M059J (cell line): ENCODE measurements around the gene SMG7. TPM values are rescaled to one million over a fixed set of nuclear protein-coding genes. Genes with fewer than 3 reads are reported as not detected.

ENCODE experiments used
- DNase-seq: peaks from one replicate; pipeline ENCODE4 v3.0.0-alpha.2; 2012; ENCODE audit warnings: low read depth
- total RNA-seq: library from RNA; depleted of rRNA; stranded (reverse); fragments of >200 nt; shearing (Covaris generic); gene quantifications from 2 replicates; pipeline ENCODE4 v1.2.3, GENCODE V29; 2014

Gene SMG7
- total RNA-seq, 1 experiment from 2014 or later, result 65.6 TPM

DNA sequence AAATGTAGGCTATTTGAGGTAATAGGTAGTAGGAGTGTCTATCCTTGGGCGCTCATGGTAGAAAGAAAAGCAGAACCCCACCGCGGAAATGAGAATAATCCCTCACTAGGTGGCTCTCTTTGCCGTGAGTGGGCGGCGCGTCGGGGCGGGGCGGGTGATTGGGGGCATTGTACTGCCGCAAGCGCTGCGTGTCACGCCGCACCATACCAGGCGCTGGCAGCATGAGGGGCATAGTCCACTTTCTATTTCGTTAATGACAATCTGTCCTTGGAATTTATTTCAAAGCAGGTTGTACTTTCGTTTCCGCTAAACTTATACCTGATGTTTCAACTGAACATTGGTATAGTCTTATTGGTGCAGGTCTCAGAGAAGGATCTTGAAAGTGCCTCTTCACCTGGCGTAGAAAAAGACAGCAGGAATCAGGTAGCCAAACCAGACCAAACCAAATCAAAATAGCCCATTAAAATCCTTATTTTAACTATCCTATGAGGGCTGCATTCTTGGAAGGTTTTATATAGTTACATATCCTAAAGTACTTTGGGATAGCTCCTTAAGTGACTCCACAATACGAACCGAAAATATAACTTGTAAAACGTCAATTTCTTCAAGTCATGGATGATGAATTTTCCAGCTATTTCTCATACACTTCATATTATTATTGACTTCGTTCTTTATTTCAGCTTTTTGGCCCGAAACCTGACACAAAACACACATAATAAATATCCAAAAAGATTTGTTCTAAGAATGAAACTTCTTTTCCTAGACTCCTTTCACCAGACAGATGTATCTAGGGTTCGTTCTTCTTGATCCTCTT, 1.9 kb upstream of the SMG7 start:
- DNase-seq, result peak; percentile 84

DNA sequence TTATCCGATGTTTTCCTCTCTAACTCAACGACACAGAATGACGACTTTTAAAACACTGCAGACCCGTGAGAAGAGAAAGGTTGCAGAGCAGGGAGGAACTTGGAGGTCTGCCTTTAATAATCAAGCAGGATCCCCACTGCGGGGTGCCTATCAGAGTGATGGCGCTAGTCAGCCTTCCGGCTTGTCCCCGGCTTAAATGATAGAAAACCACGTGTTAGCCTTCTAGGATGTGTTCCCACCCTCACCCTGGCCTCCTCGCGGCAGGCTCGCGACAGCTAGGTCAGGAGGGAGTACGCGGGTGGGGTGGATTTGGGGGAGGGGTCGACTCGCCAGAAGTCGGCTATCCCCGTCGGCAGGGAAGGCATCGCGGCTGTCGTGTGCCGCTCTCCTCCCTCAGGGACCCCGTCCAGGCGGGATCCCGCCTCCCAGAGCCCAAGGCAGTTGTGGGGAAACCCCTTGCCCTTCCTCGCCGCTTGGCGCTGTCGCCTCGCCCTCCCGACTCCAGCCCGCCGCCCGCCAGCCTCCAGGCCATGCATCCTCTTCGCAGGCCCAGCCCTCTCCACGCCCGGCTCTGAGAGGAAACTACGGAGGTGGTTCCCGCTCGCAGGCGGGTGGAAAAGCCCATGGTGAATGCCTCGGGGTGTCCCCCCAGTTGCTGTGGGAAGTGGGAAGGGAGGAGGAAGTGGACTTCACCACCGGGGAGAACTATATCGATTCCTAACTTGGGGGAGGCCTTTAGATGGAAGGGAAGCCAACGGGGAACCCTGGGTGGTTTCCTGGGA, 1.1 kb upstream of the SMG7 start:
- DNase-seq, result peak; percentile 85

DNA sequence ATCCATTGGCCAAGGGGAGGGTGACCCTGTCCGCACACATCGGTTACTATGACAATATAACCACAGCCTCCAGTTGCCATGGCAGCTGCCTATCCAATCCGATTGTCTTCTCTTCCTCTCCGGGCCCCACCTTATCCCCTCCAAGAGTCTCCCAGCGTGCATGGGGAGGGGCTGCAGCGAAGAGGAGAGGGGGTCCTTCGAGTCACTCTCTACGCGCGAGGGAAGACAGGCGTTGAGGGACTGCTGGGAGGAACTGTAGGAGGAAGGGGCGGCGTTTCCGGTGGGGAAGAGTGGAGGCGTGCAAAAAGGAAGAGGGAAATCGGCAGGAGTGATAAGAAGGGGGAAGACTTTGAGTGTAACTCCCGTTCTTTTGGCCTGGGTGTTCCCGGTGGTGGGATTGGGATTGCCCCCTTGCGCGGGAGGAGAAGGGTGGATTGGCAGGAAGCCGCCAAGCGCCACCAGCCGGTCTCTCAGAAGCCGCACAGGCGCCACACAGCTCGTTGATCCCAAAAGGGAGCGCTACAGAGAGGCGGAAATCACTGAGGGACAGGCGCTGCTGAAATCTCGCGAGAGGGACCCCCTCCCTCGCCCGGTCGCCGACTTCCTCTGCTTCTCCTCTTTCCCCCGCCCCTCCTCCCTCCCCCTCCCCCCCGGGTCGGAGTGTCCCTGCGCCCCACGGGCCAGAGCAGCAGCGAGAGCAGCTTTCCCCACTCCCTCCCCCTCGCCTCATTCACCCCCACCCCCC, 384 bp upstream of the SMG7 start:
- DNase-seq, result peak; percentile 97

DNA sequence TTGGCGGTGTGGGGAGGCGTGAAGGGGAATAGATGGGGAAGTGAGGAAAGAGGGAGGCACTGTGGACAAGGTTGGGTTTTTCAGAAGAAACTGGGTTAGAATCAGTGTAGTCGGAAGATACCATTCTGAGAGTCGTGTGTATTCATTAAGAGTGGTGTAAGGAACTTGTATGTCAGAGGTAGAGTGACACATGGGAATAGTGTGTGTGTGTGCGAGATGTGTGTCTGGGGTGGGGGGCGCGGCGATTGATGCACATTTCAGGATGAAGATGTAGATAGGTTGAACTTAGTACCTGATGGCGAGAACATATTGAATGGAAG, 878 bp downstream of the SMG7 start:
- no peak for DNase-seq

- no peak for DNase-seq
Observed at GRCh38 chr1:183476081-183476480, 3.8 kb downstream of the SMG7 start.

GRCh38 chr1:183477986-183478781, 5.9 kb downstream of the SMG7 start:
- no peak for DNase-seq

DNA sequence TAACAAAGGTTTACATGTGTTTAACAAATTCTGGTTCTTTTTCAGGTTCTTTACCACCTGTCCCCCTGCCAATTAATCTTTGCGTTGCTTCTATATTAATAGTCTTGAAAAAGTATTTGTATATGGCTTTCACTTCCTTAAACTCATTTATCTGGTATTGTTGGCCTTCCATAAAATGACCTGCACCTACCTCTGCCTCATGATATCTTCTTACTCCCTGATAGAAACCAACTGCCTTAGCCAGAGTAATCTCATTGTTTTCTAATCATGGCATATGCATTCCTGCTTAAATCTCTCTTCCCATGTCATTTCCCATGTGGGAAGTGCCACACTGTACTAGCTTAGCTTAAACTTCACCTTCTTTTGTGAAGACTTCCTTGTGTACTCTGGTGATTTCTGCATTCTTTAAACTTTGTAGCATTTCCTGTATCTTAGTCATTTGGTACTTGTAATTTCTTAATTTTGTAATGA, 8.7 kb downstream of the SMG7 start:
- DNase-seq, result peak; percentile 38

DNA sequence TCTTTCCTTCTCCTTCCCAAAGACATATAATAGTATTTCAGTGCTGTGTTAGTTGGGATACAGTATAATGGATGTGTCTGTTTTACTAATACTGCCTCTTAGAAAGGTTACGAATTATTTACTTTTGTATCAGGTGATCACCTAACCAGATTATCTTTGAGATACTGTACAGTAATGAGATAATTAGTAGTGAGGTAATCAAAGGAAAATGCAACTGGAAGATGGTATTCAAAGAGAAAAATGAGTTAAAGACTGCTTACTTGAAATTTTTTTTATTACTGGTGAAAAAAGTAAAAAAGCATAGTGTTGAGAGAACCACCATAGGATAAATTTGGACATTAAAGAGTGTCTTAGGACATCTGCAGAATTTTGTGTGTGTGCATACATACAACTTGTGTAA, 10.9 kb downstream of the SMG7 start:
- DNase-seq, result no peak

GRCh38 chr1:183484254-183484653, 12.0 kb downstream of the SMG7 start:
- no peak for DNase-seq

DNA sequence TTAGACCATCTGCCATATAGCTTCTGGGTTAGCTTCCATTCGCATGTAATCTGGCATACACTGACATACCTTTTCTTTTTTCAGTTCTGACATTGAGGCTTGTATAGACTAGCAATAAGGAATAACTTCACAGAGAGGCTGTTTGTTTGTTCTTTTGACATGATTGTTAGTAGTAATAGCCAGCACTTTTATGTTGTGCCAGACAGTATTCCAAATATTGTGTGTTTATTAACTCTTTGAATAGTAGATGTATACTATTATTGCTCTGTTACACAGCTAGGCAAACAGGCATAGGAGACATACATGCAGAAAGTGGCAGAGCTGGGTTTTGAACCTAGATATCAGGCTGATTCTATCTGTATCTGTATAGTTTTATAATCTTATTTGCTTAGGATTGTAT, 12.6 kb downstream of the SMG7 start:
- DNase-seq, result no peak

DNA sequence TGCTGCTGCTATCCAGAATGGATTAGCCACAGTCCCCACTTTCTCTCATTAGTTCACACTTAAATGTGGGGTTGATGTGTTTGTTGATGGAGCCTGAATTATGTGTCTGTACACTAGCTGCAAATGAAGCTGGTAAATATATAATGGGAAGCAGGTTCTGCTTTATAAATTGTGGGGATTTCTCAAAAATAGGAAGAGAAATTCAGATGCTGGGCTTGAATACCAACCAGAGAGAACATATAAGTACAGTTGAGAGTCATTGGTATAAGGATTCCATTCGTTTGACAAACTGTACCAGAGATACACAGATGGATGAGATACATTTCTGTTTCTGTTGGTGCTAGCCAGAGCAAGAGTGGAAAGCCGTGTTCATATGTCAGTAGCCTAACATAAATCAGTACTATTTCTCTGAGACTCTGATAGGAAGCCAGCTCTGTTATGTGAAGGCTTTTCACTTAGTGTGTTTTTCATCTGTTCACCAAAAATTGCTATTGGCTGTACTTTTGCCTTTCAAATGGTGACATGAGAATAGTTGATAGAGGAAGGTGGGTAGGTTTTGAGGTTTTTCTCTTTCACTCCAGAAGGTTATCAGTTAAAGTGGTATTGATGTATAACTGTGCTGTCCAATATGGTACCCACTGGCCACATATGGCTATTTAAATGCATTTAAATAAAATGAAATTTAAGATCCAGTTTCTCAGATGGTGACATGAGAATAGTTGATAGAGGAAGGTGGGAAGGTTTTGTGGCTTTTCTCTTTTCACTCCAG, 15.6 kb downstream of the SMG7 start:
- DNase-seq, result no peak

DNA sequence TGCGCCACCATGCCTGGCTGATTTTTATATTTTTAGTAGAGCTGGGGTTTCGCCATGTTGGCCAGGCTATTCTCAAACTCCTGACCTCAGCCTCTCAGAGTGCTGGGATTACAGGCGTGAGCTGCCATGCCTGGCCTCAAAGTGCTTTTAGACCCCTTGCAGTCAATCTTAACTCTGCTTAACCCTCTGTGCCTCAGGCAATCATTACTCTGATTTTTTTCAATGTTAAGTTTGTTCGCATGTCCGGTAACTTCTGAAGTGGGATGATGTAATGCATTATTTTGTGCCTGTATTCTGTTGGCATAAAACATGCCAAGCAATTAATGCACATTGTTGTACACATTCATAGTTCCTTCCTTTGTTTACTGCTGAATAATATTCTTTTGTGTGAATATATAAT, 18.6 kb downstream of the SMG7 start:
- no peak for DNase-seq

GRCh38 chr1:183493540-183494245, 21.4 kb downstream of the SMG7 start:
- peak; percentile 73 for DNase-seq

DNA sequence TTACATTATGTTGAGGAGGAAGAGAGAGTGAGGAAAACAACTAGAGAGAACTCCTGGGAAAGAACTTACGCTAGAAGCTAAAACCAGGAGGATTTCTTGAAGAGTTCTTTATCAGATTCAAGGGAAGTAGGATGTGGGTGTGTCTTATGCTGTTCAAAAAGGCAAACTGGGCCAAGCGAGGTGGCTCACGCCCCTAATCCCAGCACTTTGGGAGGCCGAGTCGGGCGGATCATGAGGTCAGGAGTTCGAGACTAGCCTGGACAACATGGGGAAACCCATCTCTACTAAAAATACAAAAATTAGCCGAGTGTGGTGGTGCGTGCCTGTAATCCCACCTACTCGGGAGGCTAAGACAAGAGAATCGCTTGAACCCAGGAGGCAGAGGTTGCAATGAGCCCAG, 23.1 kb downstream of the SMG7 start:
- no peak for DNase-seq

- no peak for DNase-seq
Observed at GRCh38 chr1:183497218-183497617, 24.9 kb downstream of the SMG7 start.

DNA sequence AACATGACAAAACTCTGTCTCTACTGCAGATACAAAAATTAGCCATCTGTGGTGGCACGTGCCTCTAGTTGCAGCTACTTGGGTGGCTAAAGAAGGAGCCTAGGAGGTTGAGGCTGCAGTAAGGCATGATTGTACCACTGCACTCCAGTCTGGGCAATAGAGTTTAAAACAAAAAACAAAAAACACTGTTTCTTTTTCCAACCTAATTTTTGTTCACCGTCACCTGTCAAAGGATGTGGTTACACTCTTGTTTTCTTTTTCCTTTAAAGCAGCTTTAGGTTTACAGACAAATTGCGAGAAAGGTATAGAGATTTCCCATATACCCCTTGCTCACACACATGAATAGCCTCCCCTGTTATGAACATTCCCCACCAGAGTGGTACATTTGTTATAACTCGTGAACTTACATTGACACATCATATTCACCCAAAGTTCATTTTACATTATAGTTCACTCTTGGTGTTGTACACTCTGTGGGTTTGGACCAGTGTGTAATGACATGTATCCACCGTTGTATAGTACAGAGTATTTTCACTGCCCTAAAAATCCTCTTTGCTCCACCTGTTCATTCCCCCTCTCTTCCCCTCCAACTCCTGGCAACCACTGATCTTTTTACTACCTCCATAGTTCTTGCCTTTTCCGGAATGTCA, 26.2 kb downstream of the SMG7 start:
- no peak for DNase-seq

DNA sequence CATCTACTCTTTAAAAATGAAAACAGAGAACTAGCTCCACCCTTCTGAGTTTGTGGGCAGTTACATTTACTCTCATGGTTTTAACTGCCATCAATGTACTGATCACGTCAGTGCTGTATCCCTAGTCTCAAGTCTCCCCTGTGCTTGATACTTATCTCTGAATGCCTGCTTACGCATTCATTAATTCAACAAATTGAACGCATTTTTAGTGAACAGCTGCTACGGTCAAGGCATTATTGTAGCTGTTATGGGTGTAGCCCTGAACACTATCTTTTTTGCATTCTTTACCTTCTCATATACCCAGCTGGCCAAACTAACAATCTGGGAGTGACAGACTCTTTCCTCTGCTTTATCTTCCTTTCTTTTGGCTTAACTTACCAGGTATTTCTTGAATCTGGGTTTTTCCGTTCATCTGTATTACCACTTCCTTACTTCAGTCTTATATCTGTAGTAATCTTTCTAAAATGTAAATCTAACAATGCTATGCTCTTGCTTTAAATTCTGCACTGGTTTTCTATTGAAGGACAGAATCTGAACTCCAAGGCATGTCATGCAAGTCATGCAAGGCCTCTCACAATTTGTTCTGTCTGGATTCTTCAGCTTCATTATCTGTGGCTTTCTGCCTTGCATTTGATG, 33.3 kb downstream of the SMG7 start:
- no peak for DNase-seq

DNA sequence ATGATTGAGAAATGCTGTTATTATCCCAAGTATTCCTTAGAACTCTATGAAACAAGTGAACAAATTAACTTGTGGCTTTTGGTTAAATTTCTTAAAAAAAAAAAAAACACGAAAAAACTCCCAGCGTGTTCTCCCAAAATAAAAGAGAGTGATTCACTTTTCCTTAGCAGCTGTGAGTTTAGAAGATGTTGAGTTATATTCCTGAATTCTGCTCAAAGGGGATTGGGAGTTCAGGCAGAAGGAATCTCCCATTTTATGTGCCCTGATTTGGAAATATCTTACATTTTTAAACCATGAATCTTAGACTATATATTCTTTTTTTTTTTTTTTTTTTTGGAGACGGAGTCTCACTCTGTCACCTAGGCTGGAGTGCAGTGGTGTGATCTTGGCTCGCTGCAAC, 34.3 kb downstream of the SMG7 start:
- no peak for DNase-seq

DNA sequence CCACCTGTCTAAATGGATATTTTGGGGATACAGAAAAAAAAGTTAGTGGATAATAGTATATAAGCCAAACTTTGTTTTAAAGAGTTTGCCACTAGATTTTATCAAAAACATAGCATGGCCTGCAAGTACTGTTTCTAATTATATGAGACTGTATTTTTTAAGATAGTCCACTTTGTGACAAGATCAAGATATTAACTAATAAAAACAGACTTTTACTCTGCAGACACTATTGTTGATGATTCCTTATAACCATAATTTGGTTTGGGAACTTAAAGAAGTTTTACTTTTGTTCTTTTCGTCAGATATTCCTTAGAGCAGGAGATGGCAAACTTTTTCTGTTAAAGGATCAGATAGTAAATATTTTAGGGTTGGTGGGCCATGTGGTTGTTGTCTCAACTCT, 36.4 kb downstream of the SMG7 start:
- DNase-seq, result no peak
